RWPE1 (cell line): ENCODE results near the gene CCDC32.
A peak's percentile ranks its signal among the peaks of the same experiment; 100 is the strongest.

Source experiments
- CTCF ChIA-PET: fragments of 350-600 bp; sonication (Branson Sonifier 250); formaldehyde crosslinking; extraction: SDS; loops from one replicate; lab custom pipeline; 2021; lab: Yijun Ruan, JAX
- POLR2A ChIA-PET: fragments of 400-600 bp; formaldehyde crosslinking; extraction: SDS; loops from one replicate; lab custom pipeline; 2020; ENCODE audit warnings: antibody characterized with exemption; ENCODE audit not compliant: low non-redundant PET; lab: Yijun Ruan, JAX
- DNase-seq: peaks from one replicate; pipeline ENCODE4 v3.0.0; 2012; ENCODE audit warnings: low spot score
- H3K27ac ChIP-seq: fragments of 450-650 bp; 2 replicates; pipeline ENCODE4 v1.5.1; 2017
- CTCF ChIP-seq: fragments of 450-650 bp; conservative IDR thresholded peaks from 2 replicates; pipeline ENCODE4 v1.5.1; 2017; ENCODE audit warnings: low read depth, mild to moderate bottlenecking

CCDC32 gene

GRCh38 chr15:40516322-40516721 lies 48.5 kb downstream of the CCDC32 start:
- ChIA-PET CTCF (interaction anchor here (0.7 kb wide), 1 partner anchor 177 kb away, joined by 3 read pairs; no protein-coding TSS in a partner anchor), POLR2A (no interaction called here)
- DNase-seq: no peak
- no peak overlapping the region for H3K27ac ChIP-seq
- TF ChIP-seq CTCF: no peak

GRCh38 chr15:40513609-40514008 lies 51.2 kb downstream of the CCDC32 start:
- CTCF ChIA-PET: no interaction called here
- no peak for TF ChIP-seq CTCF
- no peak for DNase-seq
- POLR2A ChIA-PET: no interaction called here
- peak overlapping the region; percentile 5 for H3K27ac ChIP-seq

GRCh38 chr15:40512440-40512839 lies 52.4 kb downstream of the CCDC32 start:
- ChIA-PET CTCF (no interaction called here), POLR2A (no interaction called here)
- H3K27ac ChIP-seq: peak overlapping the region; percentile 43
- TF ChIP-seq CTCF: no peak
- no peak for DNase-seq

- ChIA-PET CTCF (no interaction called here), POLR2A (no interaction called here)
- no peak for TF ChIP-seq CTCF
- peak overlapping the region; percentile 43 for H3K27ac ChIP-seq
- peak; percentile 80 for DNase-seq
Observed at GRCh38 chr15:40511472-40512133, 53.2 kb downstream of the CCDC32 start.

GRCh38 chr15:40511093-40511471 lies 53.8 kb downstream of the CCDC32 start:
- CTCF ChIA-PET: no interaction called here
- POLR2A ChIA-PET: no interaction called here
- DNase-seq: no peak
- no peak for TF ChIP-seq CTCF
- H3K27ac ChIP-seq: peak overlapping the region; percentile 43; the same call in 1 of the 2 replicates

GRCh38 chr15:40510201-40510600 lies 54.6 kb downstream of the CCDC32 start:
- DNase-seq: no peak
- CTCF ChIA-PET: no interaction called here

More at GRCh38 chr15:40510201-40510600, 54.6 kb downstream of the CCDC32 start:
- TF ChIP-seq CTCF: no peak
- POLR2A ChIA-PET: no interaction called here
- H3K27ac ChIP-seq: no peak overlapping the region
